K562 (cell line): ENCODE measurements around the gene TTC28. TPM values are rescaled to one million over a fixed set of nuclear protein-coding genes. Genes with fewer than 3 reads are reported as not detected.

Source experiments
- ADNP ChIP-seq: fragments of 200-800 bp; sonication (Bioruptor generic); IDR thresholded peaks from 2 replicates; pipeline ENCODE4 v1.6.1; 2016; ENCODE audit warnings: missing genetic modification characterization, missing compliant biosample characterization
- ARID1B ChIP-seq: fragments of 450-650 bp; IDR thresholded peaks from 2 replicates; pipeline ENCODE4 v1.6.1; 2016; ENCODE audit warnings: antibody characterized with exemption, mild to moderate bottlenecking, inconsistent platforms
- CBFA2T2 ChIP-seq: fragments of 450-650 bp; conservative IDR thresholded peaks from 2 replicates; pipeline ENCODE4 v1.6.1; 2017; ENCODE audit warnings: mild to moderate bottlenecking
- CTBP1 ChIP-seq: fragments of 450-650 bp; IDR thresholded peaks from 2 replicates; pipeline ENCODE4 v1.6.1; 2016; ENCODE audit warnings: borderline replicate concordance
- EZH2 ChIP-seq: IDR thresholded peaks from 2 replicates; pipeline ENCODE4 v1.6.1; 2012; ENCODE audit warnings: low read depth, mild to moderate bottlenecking, inconsistent platforms, low read length, borderline replicate concordance
- HDAC3 ChIP-seq: fragments of 450-650 bp; IDR thresholded peaks from 2 replicates; pipeline ENCODE4 v1.6.1; 2018; ENCODE audit warnings: borderline replicate concordance, mild to moderate bottlenecking, moderate library complexity; ENCODE audit not compliant: partially characterized antibody
- HSF4 ChIP-seq: fragments of 250-450 bp; sonication (Bioruptor Pico); IDR thresholded peaks from 2 replicates; pipeline ENCODE4 v2.1.2; 2022; ENCODE audit warnings: mild to moderate bottlenecking, moderate library complexity, borderline replicate concordance
- JUND ChIP-seq, 2 experiments: IDR thresholded peaks; 2 replicates in 1 of 2; 3 replicates in 1 of 2; pipeline ENCODE4 v1.6.1; 2011; ENCODE audit warnings: borderline replicate concordance in 2 of 2, low read depth in 2 of 2, low read length in 2 of 2, improper control_type of control experiment in 1 of 2, missing biosample characterization in 1 of 2, missing genetic modification characterization in 1 of 2, missing genetic modification reagents in 1 of 2
- MEF2D ChIP-seq: conservative IDR thresholded peaks from 2 replicates; pipeline ENCODE4 v1.6.1; 2016; ENCODE audit warnings: low read depth, missing genetic modification characterization, missing compliant biosample characterization
- NCOR1 ChIP-seq: fragments of 450-650 bp; IDR thresholded peaks from 2 replicates; pipeline ENCODE4 v1.6.1; 2016; ENCODE audit warnings: mild to moderate bottlenecking, moderate library complexity
- RHOXF2B ChIP-seq: fragments of 250-450 bp; sonication (Bioruptor Pico); conservative IDR thresholded peaks from 2 replicates; pipeline ENCODE4 v1.5.1; 2021
- SMARCE1 ChIP-seq: fragments of 450-650 bp; IDR thresholded peaks from 2 replicates; pipeline ENCODE4 v1.7.1; 2016; ENCODE audit warnings: mild to moderate bottlenecking
- SPI1 ChIP-seq: IDR thresholded peaks from 2 replicates; pipeline ENCODE4 v1.6.1; 2011; ENCODE audit warnings: low read depth, low read length, control low read depth, borderline replicate concordance
- STAG1 ChIP-seq: sonication (generic); formaldehyde crosslinking; IDR thresholded peaks from 2 replicates; pipeline ENCODE4 v1.5.0; 2020; ENCODE audit warnings: missing genetic modification reagents, borderline replicate concordance
- ZNF717 ChIP-seq: fragments of 250-450 bp; sonication (Bioruptor Pico); IDR thresholded peaks from 2 replicates; pipeline ENCODE4 v1.5.0; 2021
- polyA plus RNA-seq, 8 experiments: library from polyadenylated mRNA; depleted of rRNA in 4 of 8; stranded (reverse) in 5 of 8; unstranded in 3 of 8; fragments of >200 nt; fragmentation: Nextera tagmentation in 2 of 8; fragmentation: Illumina TruSeq in 1 of 8; extraction: Ambion mirVana in 2 of 8; extraction: Trizol in 1 of 8; gene quantifications; 2 replicates each; pipeline versions ENCODE4 v1.2.1 to v1.2.3, GENCODE V29; 2011 to 2014; ENCODE audit warnings: inconsistent platforms in 1 of 8, missing spikeins in 1 of 8
- total RNA-seq, 7 experiments: library from RNA; depleted of rRNA in 6 of 7; stranded (reverse); fragments of >200 nt in 6 of 7; fragmentation: Illumina TruSeq in 2 of 7; extraction: Trizol in 2 of 7; gene quantifications; 2 replicates each; pipeline versions ENCODE4 v1.2.1 to v1.2.3, GENCODE V29; 2011 to 2021; ENCODE audit warnings: low replicate concordance in 1 of 7
- TF ChIP-seq, protein P1 (sequence below): IDR thresholded peaks from 2 replicates; pipeline ENCODE4 v1.6.1; 2012; ENCODE audit warnings: low read depth, low read length, improper control_type of control experiment, borderline replicate concordance
- TF ChIP-seq, protein P2 (sequence below): sonication (generic); formaldehyde crosslinking; IDR thresholded peaks from 2 replicates; pipeline ENCODE4 v1.8.0; 2022; ENCODE audit warnings: mild to moderate bottlenecking, missing genetic modification reagents, borderline replicate concordance
- TF ChIP-seq, protein P3 (sequence below): fragments of 250-450 bp; sonication (Bioruptor Pico); IDR thresholded peaks from 2 replicates; pipeline ENCODE4 v1.5.0; 2021; ENCODE audit warnings: mild to moderate bottlenecking, moderate library complexity
- TF ChIP-seq, protein P4 (sequence below): sonication (generic); IDR thresholded peaks from 2 replicates; pipeline ENCODE4 v1.6.1; 2016

The TTC28 gene
- total and polyA plus RNA-seq, 9 of the 15 experiments (the other 6 are each of a cell fraction or from before 2014, with no cell fraction given): 0.22 to 10.7 (median 3.1) TPM

DNA sequence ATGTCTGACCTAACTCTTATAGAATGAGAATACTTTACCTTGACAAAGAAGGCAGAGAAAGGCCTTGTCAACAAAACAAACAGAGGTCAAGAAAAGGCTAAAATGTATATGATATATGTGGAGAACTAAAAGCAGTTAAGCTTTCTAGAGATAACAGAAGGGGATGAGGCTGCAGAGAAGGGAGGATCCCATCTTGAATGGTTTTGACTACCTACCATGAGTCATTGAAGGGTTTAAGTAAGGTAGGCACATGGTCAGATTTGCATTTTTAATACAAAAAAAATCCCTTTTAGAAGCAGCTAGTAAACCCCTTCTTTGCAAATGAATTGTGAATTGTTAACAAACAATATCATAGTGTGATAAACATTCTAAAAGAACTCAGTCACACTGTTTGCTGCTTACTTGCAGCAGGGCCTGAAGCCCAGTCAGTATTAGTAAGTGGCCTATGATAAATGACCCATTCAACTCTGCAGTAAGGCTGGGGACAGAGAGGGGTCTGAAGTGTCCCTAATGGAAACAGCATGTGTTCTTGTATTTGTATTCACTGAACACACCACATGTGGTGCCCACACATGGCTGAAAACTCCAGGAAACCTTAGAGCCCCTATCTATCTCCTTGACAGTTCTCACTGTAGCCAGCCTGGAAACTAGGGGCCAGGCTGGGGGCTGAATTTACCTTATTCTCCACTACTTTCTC, 431.8 kb downstream of the TTC28 start (continued):
- TF ChIP-seq, protein P1, sequence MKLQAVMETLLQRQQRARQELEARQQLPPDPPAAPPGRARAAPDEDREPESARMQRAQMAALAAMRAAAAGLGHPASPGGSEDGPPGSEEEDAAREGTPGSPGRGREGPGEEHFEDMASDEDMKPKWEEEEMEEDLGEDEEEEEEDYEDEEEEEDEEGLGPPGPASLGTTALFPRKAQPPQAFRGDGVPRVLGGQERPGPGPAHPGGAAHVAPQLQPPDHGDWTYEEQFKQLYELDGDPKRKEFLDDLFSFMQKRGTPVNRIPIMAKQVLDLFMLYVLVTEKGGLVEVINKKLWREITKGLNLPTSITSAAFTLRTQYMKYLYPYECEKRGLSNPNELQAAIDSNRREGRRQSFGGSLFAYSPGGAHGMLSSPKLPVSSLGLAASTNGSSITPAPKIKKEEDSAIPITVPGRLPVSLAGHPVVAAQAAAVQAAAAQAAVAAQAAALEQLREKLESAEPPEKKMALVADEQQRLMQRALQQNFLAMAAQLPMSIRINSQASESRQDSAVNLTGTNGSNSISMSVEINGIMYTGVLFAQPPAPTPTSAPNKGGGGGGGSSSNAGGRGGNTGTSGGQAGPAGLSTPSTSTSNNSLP: no peak
- TF ChIP-seq, protein P2, sequence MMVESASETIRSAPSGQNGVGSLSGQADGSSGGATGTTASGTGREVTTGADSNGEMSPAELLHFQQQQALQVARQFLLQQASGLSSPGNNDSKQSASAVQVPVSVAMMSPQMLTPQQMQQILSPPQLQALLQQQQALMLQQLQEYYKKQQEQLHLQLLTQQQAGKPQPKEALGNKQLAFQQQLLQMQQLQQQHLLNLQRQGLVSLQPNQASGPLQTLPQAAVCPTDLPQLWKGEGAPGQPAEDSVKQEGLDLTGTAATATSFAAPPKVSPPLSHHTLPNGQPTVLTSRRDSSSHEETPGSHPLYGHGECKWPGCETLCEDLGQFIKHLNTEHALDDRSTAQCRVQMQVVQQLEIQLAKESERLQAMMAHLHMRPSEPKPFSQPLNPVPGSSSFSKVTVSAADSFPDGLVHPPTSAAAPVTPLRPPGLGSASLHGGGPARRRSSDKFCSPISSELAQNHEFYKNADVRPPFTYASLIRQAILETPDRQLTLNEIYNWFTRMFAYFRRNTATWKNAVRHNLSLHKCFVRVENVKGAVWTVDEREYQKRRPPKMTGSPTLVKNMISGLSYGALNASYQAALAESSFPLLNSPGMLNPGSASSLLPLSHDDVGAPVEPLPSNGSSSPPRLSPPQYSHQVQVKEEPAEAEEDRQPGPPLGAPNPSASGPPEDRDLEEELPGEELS: no peak
- TF ChIP-seq, protein P3, sequence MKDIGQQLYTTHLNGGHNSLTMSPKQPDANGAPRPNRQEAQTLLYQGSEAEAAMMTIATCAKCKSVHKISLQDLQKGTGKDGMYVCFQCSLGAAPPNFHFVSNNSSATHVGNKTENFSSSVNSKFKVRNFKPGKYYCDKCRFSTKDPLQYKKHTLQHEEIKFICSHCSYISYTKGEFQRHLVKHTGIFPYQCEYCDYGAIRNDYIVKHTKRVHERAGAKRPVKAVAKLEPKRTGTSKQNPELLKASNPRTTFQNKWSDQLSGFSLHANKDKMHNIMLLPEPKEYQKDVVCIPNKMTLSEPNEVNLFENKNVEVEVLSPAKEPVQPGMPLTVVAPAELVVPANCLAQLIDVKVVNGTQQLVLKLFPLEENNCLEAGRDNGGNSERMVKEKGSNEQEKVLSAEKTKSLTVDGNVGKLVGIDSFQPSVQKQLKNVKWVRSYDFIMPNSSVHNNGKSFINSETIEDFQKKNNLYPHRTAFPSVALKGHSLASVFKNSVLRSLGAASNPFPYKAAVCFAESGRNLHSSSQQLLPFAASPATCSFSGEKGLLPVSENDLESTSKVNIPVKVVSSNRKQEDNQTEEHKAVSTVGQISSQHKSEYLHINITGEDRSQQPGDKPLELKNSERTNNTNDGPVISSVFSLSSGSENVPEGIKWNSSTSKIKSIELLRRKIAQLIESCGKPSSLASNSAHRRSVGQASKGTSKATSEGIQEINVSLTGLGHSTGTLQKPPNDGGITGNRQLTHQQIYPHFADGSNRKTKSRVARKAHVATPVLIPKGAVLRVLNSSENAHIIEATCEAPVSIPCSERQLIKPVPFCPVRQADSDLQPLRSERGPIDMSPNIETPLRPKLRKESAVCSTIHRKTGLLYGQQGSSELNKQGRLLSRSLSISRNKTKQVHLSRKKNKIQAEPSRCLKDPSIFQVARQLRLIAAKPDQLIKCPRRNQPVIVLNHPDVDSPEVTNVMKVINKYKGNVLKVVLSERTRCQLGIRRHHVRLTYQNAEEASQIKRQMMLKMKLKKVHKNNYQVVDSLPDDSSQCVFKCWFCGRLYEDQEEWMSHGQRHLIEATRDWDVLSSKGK (CRISPR knock-in tag): no peak
- TF ChIP-seq ZNF717 (CRISPR knock-in tag) (no peak), HSF4 (CRISPR knock-in tag) (no peak), SMARCE1 (0 out of 2 replicates have a peak, but pooled peaks have one; percentile 44), CBFA2T2 (peak; percentile 32; the same call in 1 of the 2 replicates), STAG1 (no peak), NCOR1 (peak; percentile 51), EZH2 (no peak), SPI1 (no peak), JUND (IDR thresholded peaks at IDR 0.05; ENCODE audit: borderline replicate concordance, low read depth, low read length) (peak; percentile 64; the same call in 1 of the 2 replicates), JUND (tag; IDR thresholded peaks at IDR 0.05; ENCODE audit: borderline replicate concordance, low read depth, low read length) (peak; percentile 61; the same call in 1 of the 3 replicates), RHOXF2B (CRISPR knock-in tag) (no peak), ADNP (tag) (no peak), ARID1B (peak; percentile 58), CTBP1 (no peak), MEF2D (tag) (no peak), HDAC3 (no peak)
- TF ChIP-seq, protein P4, sequence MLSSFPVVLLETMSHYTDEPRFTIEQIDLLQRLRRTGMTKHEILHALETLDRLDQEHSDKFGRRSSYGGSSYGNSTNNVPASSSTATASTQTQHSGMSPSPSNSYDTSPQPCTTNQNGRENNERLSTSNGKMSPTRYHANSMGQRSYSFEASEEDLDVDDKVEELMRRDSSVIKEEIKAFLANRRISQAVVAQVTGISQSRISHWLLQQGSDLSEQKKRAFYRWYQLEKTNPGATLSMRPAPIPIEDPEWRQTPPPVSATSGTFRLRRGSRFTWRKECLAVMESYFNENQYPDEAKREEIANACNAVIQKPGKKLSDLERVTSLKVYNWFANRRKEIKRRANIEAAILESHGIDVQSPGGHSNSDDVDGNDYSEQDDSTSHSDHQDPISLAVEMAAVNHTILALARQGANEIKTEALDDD: peak; percentile 85
